HG03103 (cell line): ENCODE results near the gene IFT20.

Source experiments
- ATAC-seq: cut with Tn5 transposase; IDR thresholded peaks from one replicate; pipeline ENCODE4 v1.9.1; 2021; ENCODE audit warnings: low read depth; ENCODE audit not compliant: unreplicated experiment

IFT20 gene, protein sequence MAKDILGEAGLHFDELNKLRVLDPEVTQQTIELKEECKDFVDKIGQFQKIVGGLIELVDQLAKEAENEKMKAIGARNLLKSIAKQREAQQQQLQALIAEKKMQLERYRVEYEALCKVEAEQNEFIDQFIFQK

DNA sequence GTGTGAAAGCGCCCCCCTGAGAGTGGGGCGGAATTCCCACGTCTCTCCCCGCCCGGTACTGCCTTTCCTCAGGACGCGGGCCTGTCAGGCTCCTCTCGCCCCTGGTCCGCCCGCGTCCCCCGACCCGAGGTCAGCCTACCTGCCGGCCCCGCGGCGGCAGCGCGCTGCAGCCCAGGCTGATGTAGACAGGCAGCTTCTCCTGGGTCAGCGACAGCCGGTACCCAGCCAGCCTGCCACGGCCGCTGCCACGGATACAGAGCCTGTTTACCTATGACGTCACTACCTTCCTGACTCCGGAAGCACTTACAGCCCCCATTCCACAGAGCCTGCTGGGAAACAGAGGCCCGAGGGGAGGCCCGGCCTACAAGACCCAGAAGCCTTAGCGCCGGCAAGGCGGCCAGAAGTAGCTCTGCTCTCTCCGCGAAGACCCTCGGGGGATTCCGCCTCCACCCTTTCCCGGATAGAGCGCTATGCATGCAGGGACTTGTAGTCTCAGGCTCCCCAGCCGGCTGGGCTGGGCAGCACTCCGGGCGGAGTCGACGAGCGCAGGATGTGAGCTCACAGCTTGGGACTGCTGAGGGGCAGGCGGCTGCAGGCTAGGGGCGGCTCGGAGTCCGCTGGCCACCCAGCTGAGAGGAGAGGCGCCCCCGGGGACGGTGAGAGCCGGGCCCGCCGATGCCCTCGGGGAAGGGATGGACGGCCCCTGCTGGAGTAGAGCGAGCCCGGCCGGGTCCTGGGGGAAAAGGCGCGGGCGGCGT lies at the start of gene IFT20, which contains the start of gene TNFAIP1:
TSS of gene IFT20 (minus strand) at position 272 of the 758 bp plus-strand sequence. CDS start 3,487 bp downstream, outside the sequence.
TSS of gene TNFAIP1 (plus strand) at position 561 of the 758 bp plus-strand sequence. CDS start 3,761 bp downstream, outside the sequence.
- ATAC-seq, result peak; percentile 90

DNA sequence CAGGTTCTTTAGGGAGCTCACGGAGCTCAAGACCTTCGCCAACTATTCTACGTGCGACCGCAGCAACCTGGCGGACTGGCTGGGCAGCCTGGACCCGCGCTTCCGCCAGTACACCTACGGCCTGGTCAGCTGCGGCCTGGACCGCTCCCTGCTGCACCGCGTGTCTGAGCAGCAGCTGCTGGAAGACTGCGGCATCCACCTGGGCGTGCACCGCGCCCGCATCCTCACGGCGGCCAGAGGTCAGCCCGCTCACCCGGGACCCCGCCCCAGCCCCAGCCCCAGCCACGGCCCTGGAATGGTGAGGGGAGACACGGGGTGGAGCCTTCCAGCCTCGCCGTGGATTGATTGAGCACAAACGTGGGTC lies 49.7 kb upstream of the IFT20 start:
- no peak for ATAC-seq

DNA sequence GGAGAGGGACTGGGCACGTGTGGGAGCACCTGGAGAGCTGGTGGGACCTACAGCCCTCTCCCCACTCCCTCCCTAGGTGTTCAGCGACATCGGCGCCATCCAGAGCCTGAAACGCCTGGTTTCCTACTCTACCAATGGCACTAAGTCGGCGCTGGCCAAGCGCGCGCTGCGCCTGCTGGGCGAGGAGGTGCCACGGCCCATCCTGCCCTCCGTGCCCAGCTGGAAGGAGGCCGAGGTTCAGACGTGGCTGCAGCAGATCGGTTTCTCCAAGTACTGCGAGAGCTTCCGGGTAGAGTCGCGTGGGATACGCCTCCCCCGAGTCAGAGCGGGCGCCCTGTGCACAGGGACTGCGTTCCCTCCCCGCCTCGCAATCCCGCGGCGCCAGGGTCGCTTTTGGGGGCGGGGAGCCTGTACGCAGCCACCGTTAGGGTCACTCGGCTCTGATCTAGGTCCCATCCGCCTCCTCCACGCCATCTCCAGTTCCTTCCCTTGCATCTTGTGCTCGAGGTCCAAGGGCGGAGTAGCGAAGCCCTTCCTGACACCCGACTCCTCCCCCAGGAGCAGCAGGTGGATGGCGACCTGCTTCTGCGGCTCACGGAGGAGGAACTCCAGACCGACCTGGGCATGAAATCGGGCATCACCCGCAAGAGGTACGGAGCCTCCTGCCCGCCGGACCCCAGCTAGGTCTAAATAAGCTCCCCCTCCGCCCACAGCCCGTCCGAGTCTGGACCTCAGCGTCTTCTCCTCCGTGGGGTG lies 49.2 kb upstream of the IFT20 start:
- no peak for ATAC-seq

DNA sequence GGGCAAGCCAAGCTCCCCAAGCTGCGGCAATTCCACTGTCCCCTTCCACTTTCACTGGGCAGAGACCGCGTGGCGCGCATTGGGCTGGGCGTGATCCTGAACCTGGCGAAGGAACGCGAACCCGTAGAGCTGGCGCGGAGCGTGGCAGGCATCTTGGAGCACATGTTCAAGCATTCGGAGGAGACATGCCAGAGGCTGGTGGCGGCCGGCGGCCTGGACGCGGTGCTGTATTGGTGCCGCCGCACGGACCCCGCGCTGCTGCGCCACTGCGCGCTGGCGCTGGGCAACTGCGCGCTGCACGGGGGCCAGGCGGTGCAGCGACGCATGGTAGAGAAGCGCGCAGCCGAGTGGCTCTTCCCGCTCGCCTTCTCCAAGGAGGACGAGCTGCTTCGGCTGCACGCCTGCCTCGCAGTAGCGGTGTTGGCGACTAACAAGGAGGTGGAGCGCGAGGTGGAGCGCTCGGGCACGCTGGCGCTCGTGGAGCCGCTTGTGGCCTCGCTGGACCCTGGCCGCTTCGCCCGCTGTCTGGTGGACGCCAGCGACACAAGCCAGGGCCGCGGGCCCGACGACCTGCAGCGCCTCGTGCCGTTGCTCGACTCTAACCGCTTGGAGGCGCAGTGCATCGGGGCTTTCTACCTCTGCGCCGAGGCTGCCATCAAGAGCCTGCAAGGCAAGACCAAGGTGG lies 46.0 kb upstream of the IFT20 start:
- ATAC-seq, result no peak

DNA sequence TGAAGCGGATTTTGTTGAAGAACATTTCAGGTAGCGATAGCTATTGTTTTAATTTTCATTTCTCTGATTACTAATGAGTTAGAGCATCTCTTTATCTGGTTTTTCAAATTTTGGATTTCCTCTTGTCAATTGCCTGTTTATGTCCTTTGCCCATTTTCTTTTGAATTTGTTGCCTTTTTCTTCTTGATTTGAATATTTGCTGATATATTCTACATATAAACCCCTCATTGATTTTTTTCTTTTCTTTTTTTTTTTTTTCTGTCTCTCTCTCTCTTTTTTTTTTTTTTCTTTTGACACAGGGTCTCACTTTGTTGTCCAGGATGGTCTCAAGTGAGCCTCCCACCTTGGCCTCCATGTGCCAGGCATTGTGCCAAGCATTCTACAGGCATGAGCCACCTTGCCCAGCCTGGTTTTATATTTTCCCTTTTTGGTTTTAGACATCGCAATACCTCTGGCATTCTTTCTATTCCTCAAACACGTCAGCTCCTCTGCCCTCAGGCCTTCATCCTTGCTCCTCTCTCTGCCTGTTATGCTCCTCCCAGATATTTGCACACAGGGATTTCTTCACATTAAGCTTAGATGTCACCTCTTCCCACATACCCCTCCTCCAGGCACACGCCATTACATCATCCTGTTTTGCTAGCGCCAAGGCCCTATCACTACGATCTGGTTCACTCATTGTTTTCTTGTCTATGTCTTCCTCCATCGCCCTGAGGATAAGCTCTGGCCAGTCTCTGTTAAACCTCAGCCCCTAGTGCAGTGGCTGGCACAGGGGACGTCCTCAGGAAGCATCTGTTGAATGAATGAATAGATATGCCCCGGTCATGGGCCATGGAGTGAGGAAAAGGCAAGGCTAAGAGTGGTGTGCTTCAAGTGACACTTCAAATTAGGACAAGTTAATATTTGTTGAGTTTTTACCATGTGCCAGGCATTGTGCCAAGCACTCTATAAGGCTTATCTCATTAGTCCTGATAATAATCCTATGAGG lies 44.8 kb upstream of the IFT20 start:
- ATAC-seq, result no peak

DNA sequence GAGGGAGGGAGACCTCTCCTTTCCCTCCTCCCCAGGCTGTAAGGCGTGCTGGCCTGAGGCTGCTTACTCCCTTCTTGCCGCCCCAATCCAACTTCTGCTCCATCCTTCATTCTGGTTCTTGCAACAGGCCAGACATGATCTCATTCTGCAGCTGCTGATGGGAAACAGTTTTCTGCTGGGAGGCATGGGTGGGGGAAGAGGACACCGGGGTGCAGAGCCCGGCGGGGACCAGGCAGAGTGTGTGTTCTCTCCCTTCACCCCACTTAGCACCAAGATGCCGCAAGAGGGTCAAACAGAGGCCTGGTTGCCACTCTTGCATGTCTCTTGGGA lies 37.6 kb upstream of the IFT20 start:
- no peak for ATAC-seq

DNA sequence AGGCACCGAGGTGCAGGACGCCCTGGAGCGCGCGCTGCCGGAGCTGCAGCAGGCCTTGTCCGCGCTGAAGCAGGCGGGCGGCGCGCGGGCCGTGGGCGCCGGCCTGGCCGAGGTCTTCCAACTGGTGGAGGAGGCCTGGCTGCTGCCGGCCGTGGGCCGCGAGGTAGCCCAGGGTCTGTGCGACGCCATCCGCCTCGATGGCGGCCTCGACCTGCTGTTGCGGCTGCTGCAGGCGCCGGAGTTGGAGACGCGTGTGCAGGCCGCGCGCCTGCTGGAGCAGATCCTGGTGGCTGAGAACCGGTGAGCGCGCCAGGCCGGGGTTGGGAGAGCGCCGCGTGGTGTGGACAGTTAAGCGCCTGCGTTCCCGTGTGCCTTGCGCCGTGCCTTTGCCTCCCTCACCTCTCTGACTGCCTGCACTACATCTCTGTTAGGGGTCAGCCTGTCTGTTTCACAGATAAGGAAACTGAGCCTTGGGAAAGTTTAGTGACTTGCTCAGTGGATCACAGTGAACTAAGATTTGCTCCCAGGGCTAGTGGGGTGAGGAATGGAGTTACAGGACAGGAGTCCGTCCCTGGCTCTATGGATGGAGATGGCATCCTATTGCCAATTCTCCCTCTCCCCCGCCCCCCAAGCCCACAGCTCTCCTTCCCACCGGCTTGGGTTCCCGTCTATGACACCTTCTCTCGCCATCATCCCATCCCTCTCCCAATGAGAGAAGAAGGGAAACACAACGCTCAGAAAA lies 37.1 kb upstream of the IFT20 start:
- ATAC-seq, result no peak

DNA sequence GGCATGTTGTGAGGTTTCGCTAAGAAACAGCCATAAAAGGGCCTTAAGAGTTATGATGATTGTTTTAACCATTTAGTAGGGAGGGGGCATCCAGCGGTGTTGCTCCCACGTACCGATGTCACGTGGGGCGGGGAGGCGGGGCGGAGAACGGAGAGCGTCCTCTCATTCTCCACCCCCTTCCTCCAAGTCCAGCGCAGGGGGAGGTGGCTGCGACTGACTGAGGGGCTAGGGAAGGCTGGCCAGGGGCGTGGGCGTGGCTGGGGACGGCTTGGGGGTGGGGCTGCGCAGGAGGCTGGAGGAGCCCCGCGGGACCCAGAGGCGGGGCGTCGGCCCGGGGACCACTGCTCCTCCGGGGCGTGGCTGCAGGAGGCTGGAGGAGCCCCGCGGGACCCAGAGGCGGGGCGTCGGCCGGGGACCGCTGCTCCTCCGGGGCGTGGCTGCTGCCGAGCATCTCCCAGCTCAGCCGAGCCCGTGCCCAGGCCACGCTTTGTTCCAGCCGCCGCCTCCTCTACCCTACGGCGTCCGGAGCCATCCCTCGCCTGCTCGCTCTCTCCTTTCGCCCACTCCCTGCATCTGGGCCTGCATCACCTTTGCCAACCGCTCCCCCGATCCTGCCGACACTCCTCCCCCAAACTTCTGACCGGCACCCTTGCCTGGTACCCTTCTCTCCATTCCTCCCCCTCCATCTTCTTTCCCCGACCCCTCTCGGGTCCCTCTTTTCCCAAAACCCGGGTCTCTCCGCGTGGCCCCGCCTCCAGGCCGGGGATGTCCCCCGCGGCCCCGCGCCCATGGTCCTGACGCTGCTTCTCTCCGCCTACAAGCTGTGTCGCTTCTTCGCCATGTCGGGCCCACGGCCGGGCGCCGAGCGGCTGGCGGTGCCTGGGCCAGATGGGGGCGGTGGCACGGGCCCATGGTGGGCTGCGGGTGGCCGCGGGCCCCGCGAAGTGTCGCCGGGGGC lies 36.3 kb upstream of the IFT20 start, which contains the start of gene SARM1:
TSS of gene SARM1 (plus strand) at position 450 of the 958 bp plus-strand sequence. CDS start at position 789, 339 bp downstream.
- peak; percentile 72 for ATAC-seq

DNA sequence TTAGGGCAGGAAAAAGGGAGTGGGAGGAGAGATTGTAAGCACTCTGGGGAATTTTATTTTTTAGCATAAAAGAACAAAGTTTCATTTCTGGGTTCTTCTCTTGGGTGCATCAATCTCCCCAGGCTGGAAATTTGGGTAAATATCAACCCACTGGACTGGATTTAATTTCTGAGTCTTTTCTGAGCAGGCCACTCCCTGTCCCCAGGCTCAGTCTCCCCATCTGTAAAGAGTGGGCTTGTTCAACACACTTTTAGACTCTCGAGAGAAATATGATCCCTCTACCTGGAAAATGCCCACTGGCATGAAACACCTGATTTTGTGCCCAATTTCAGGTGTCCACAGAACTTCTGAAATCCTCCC lies 35.5 kb upstream of the IFT20 start:
- no peak for ATAC-seq

DNA sequence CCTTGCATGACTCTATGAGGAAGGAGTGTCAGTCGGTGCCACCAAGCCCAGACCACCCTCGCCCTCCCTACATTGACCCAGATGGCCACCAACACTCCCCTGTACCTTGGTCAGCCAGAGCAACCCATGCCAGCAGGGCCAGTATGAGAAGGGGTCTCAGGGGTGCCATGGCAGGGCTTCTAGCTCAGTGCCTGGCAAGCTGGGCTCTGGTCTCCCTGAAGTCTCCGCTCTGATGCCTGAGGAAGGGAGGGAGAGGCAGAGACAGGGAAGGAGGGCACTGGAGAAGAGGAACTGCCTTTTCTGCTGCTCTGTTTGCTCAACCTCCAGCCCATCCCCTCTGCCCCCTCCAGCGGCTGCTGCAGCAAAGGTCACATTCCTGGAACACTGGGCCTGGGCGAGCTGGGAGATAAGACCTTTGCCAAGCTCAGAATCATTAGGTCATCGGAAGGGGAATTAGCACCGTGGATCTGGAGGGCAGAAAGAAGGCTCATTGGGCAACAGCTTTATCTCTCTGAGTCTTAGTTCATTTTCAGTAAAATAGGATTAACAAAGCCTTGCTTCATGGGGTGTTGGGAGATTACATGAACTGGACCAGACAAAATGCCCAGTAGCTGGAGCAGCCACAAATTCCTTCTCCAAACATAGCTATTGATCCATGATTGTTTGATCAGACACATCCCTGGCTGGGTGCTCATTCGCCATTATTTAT lies 34.9 kb upstream of the IFT20 start, which contains the start of gene VTN:
TSS of gene VTN (minus strand) at position 273 of the 709 bp plus-strand sequence. CDS start at position 169, 104 bp downstream.
- ATAC-seq, result no peak

DNA sequence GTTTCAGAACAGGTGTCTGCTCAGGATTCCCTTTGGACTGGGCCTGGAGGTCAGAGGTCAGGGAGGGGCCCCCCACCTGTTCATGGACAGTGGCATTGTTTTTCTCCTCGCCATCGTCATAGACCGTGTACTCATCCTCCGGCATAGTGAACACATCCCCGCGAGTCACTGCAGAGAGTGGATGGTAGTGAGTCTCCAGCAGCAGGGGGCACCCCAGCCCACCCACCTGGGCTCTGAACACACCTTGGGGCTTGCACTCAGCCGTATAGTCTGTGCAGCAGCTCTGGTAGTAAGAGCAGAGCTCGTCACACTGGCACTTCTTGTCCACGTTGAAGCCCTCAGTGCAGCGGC lies 34.4 kb upstream of the IFT20 start:
- no peak for ATAC-seq

DNA sequence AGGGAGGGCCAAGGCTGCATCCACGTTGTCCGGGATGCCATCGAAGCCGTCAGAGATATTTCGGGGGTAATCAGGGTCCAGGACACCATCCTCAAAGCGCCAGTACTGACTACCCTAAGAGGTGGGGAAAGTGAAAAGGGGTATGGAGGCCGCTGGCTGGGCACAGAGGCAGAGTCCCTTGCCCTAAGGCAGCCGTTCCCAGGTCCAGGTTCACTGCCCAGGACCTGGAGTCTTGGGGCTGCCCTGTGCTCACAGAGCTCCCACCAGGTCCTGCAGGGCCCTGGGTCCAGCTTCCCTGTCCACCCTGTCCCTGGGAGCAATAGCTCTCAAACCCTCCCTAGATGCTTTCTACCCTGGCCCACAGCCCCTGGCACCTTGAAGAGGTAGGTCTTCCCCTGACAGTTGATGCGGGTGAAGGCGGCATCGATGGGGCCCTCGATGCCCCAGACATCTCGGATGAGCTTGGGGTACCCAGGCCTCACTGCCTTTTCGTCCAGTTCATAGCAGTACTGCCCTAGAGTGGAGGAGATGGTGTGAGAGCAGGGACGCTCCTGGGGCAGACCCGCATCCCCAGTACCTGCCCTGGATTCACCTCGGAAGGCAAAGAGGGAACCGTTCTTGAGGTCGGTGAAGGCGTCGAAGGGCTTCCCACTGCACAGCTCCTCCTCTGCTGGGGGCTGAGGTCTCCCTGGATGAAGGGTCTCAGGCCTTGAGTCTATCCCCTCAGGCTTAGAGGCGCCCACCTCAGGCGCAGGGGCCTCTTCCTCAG lies 33.8 kb upstream of the IFT20 start:
- no peak for ATAC-seq

DNA sequence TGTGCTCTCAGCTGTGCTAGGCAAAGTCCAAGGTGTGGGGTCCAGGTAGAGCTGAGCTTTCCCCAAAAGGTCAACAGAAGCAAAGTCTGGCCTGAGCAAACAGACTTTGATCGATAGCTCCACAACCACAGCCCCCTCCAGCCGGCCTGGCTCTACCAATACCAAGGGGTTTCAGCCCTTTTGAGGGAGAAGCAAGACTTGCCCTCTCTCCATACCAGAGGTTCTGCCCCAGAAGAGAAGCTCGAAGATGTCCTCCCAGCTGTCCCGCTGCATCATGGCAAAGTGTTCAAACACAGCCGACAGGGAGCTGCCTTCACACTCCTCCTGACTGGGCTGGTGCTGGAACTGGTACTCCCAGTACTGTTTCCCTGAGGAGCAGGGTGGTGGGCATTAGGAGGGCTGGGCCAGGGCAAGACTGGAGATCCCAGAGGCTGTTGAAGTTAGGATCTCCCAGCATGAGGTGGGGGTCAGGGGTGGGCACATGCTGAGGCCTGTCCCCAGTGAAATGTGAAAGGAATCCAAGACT lies 33.1 kb upstream of the IFT20 start:
- ATAC-seq, result no peak

DNA sequence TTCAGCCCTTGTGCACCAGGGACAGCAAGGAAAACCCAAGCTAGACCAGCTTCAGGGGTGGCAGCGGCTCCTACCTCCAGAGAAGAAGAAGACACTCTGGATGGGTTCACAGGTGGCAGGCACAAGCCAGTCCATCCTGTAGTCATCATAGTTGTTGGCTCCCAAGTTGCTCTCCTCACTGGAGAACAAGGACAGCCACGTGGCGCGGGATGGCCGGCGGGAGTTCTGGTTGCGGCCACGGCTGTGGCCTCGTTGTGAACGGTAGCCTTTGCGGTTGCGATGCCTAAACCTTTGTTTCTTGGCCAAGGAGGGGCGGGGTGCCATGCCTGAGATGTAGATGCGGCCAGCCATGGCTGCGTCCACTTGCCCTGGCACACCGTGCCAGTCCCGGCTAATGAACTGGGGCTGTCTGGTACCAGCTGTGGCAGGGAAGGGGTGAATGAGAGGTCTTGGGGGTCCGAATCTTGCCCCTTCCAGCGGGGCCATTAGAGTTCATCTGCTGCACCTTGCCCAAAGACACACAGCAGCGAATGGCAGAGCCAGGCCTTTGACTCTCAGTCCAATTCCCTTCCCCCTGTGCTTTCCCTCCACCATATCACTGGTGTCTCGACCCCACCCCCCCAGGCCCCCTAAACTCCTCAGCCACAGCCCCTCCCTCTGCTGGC lies 32.5 kb upstream of the IFT20 start:
- no peak for ATAC-seq

DNA sequence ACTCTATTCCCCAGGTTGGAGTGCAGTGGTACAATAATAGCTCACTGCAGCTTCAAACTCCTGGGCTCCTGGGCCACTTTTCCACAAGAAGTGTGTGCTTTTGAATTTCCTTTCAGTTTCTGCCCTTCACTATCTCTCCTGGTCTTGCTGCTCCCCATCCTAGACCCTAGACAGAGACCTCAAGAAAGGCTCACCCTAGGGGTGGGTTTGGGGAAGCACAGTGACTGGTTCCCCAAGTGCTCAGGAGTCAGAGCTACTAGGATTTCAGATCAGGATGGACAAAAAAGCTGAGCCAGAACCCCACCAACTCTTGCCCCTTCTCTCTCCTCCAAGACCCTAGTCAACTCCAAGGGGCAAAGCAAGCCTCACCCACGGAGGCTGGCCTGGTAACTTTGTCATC lies 31.3 kb upstream of the IFT20 start:
- no peak for ATAC-seq

DNA sequence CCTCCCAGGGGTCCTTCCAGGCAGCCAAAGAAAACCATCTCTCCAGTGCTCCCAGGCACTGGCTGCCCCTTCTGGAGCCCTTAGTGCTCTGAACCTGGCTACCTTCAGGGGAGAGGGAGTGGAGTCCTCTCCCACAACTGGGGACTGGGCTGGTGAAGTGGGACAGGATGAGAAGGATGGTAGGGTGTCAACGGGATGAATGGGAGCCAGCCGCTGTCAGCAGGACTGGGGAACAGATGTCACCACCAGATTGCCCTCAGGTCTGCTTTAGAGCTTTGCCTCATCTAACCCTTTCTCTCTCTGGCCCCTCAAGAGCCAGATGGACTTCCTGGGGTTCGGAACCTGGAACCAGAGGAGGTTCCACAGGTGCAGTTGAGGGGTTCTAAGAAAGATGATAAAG lies 30.2 kb upstream of the IFT20 start:
- no peak for ATAC-seq
